Panc1 (cell line): ENCODE data around the gene DLG3.

Source experiments
- CTCF ChIP-seq: fragments of 450-650 bp; IDR thresholded peaks from 2 replicates; pipeline ENCODE4 v1.5.1; 2017; ENCODE audit warnings: mild to moderate bottlenecking
- POLR2AphosphoS5 ChIP-seq: IDR thresholded peaks from 2 replicates; pipeline ENCODE4 v1.6.1; 2012; ENCODE audit warnings: mild to moderate bottlenecking, low read depth, low read length, moderate library complexity
- REST ChIP-seq, 2 experiments: IDR thresholded peaks; 2 replicates each; pipeline ENCODE4 v1.6.1; 2011 to 2012; ENCODE audit warnings: low read depth in 2 of 2, control low read depth in 1 of 2, low read length in 1 of 2, mild to moderate bottlenecking in 1 of 2, moderate library complexity in 1 of 2; ENCODE audit not compliant: insufficient read depth in 1 of 2
- SIN3A ChIP-seq: IDR thresholded peaks from 2 replicates; pipeline ENCODE4 v1.6.1; 2012; ENCODE audit warnings: low read depth, mild to moderate bottlenecking, low read length, moderate library complexity, borderline replicate concordance; ENCODE audit not compliant: insufficient read depth
- TCF7L2 ChIP-seq: IDR thresholded peaks from 2 replicates; pipeline ENCODE4 v1.6.1; 2011; ENCODE audit warnings: mild to moderate bottlenecking, low read depth, low read length, inconsistent platforms

- TF ChIP-seq CTCF, result no peak
- no peak for TF ChIP-seq POLR2AphosphoS5
- TF ChIP-seq TCF7L2, result no peak
- TF ChIP-seq REST (IDR thresholded peaks at IDR 0.05; ENCODE audit: insufficient read depth in 1 of 2, low read depth in 2 of 2, low read length in 1 of 2), result no peak
- no peak for TF ChIP-seq SIN3A
Measured at GRCh38 chrX:70464051-70464450, 19.4 kb downstream of the DLG3 start.
